A673 (cell line): Measurements from ENCODE around the gene PDCD1. TPM values are rescaled to one million over a fixed set of nuclear protein-coding genes. Genes with fewer than 3 reads are reported as not detected.
"Not testable (repeated sequence)": the region's sequence is repeated elsewhere in the genome, so short reads cannot be mapped to it uniquely, and the experiment has no call there.

Experiments
- BruUV-seq: library from RNA; stranded (reverse); fragments of 400-500 nt; replicated peaks from 2 replicates; lab custom pipeline; 2021; lab: Mats Ljungman, UMichigan
- CTCF ChIA-PET: fragments of 300-600 bp; sonication (Branson Sonifier 250); formaldehyde crosslinking; loops from one replicate; lab custom pipeline; 2022; ENCODE audit warnings: antibody characterized with exemption; lab: Charles Lee
- POLR2A ChIA-PET: fragments of 300-600 bp; sonication (Branson Sonifier 250); formaldehyde crosslinking; loops from one replicate; lab custom pipeline; 2022; ENCODE audit warnings: antibody characterized with exemption; ENCODE audit not compliant: low non-redundant PET; lab: Charles Lee
- DNase-seq: peaks from one replicate; pipeline ENCODE4 v3.0.0-alpha.2; 2015; ENCODE audit warnings: low spot score
- H3K27ac ChIP-seq: fragments of 200-600 bp; sonication (generic); 2 replicates; pipeline ENCODE4 v1.5.1; 2016; ENCODE audit warnings: mixed run types, low read depth, mild to moderate bottlenecking, mixed read lengths, antibody characterized with exemption, low read length; ENCODE audit not compliant: poor library complexity, severe bottlenecking
- H3K27me3 ChIP-seq: fragments of 200-600 bp; sonication (generic); replicated peaks from 2 replicates; pipeline ENCODE4 v1.6.1; 2017; ENCODE audit warnings: mixed run types, low read depth, mild to moderate bottlenecking, mixed read lengths, antibody characterized with exemption, low read length; ENCODE audit not compliant: insufficient read depth, poor library complexity
- H3K36me3 ChIP-seq: fragments of 200-600 bp; sonication (generic); 2 replicates; pipeline ENCODE4 v1.6.1; 2016; ENCODE audit warnings: mixed run types, mild to moderate bottlenecking, mixed read lengths, antibody characterized with exemption, low read length; ENCODE audit not compliant: insufficient read depth, poor library complexity, severe bottlenecking
- H3K4me1 ChIP-seq: fragments of 200-600 bp; sonication (generic); 2 replicates; pipeline ENCODE4 v1.6.1; 2017; ENCODE audit warnings: mixed run types, mild to moderate bottlenecking, mixed read lengths, antibody characterized with exemption, low read length; ENCODE audit not compliant: insufficient read depth, poor library complexity, severe bottlenecking
- H3K4me3 ChIP-seq: fragments of 200-600 bp; sonication (generic); 2 replicates; pipeline ENCODE4 v1.5.1; 2016; ENCODE audit warnings: low read depth, mixed run types, mild to moderate bottlenecking, mixed read lengths, low read length; ENCODE audit not compliant: poor library complexity, severe bottlenecking
- H3K9me3 ChIP-seq: fragments of 200-600 bp; sonication (generic); 2 replicates; pipeline ENCODE4 v1.6.1; 2016; ENCODE audit warnings: mixed run types, low read depth, mild to moderate bottlenecking, mixed read lengths, antibody characterized with exemption, low read length; ENCODE audit not compliant: poor library complexity, severe bottlenecking
- EZH2 ChIP-seq: fragments of 200-600 bp; sonication (generic); IDR thresholded peaks from 2 replicates; pipeline ENCODE4 v1.6.1; 2017; ENCODE audit warnings: borderline replicate concordance, low read depth, mild to moderate bottlenecking, mixed read lengths, antibody characterized with exemption, low read length; ENCODE audit not compliant: poor library complexity, severe bottlenecking
- intact Hi-C: fragments of 100-400 bp; cut with micrococcal nuclease; formaldehyde crosslinking; loops from one replicate; pipeline ENCODE4 v1.10.0; 2022; ENCODE audit not compliant: unreplicated experiment
- total RNA-seq: library from RNA; stranded (reverse); gene quantifications from 2 replicates; pipeline ENCODE4 v1.2.3, GENCODE V29; 2021
- TF ChIP-seq, protein P1 (sequence below): fragments of 300-800, 200-600 bp; sonication (generic); conservative IDR thresholded peaks from 2 replicates; pipeline ENCODE4 v1.5.1; 2017; ENCODE audit warnings: low read depth, mild to moderate bottlenecking, antibody characterized with exemption, low read length, moderate library complexity, mixed read lengths

The PDCD1 gene
- total RNA-seq, 1 experiment from 2014 or later: 0.34 TPM

DNA sequence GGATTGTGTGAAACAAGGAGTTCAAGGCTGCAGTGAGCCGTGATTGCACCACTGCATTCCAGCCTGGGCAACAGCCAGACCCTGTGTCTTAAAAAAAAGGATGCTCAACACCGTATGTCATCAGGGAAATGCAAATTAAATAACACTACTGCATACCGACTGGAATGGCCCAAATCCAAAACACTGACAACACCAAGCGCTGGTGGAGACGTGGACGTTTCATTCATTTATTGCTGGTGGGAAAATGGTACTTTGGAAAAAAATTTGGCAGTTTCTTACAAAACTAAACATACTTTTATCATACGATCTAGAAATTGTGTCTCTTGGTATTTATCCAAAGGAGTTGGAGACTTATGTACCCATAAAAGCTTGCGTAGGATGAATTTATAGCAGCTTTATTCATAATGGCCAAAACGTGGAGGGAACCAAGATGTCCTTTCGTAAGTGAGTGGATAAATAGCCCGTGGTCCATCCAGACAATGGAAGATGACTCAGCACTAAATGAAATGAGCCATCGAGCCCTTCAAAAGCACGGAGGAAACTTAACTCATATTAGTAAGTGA, 25.5 kb downstream of the PDCD1 start:
- Histone ChIP-seq H3K27ac (peak overlapping the region; percentile 93), H3K4me3 (peak overlapping the region; percentile 19), H3K27me3 (no peaks in the 10 kb centered on the region), H3K36me3 (no peaks in the 10 kb centered on the region), H3K4me1 (peaks cover 26% of the 10 kb centered on the region), H3K9me3 (peaks cover 13% of the 10 kb centered on the region)
- peak; percentile 73 for DNase-seq
- intact Hi-C loops: no loop called here
- CTCF ChIA-PET: no interaction called here
- POLR2A ChIA-PET: interaction anchor here (0.6 kb wide), 1 partner anchor 17 kb away, joined by 4 read pairs; no protein-coding TSS in a partner anchor
- TSS peak; percentile 97 for BruUV-seq
- TF ChIP-seq, protein P1, sequence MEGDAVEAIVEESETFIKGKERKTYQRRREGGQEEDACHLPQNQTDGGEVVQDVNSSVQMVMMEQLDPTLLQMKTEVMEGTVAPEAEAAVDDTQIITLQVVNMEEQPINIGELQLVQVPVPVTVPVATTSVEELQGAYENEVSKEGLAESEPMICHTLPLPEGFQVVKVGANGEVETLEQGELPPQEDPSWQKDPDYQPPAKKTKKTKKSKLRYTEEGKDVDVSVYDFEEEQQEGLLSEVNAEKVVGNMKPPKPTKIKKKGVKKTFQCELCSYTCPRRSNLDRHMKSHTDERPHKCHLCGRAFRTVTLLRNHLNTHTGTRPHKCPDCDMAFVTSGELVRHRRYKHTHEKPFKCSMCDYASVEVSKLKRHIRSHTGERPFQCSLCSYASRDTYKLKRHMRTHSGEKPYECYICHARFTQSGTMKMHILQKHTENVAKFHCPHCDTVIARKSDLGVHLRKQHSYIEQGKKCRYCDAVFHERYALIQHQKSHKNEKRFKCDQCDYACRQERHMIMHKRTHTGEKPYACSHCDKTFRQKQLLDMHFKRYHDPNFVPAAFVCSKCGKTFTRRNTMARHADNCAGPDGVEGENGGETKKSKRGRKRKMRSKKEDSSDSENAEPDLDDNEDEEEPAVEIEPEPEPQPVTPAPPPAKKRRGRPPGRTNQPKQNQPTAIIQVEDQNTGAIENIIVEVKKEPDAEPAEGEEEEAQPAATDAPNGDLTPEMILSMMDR: no peak
- no peak for TF ChIP-seq EZH2

DNA sequence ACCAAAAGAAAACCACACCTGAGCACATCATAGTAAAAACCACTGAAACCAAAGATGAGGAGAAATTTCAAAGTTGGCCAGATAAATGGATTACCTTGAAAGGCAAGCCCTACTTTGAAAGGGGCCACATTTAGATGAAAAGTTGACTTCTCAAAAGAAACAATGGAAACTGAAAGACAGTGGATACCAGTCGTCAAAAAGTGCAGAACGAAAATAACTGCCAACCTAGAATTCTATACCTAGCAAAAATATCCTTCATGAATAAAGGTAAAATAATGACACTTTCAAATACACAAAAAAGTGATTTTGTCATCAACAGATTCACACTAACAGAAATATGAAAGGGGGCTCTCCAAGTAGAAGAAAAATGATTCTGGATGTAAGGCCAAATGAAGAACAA, 31.3 kb downstream of the PDCD1 start:
- no peaks in the 10 kb centered on the region for H3K36me3 ChIP-seq
- H3K27me3 ChIP-seq: no peaks in the 10 kb centered on the region
- H3K9me3 ChIP-seq: peaks cover 29% of the 10 kb centered on the region
- no peak overlapping the region for H3K27ac ChIP-seq
- CTCF ChIA-PET: no interaction called here
- DNase-seq: no peak
- BruUV-seq: no TSS peak
- POLR2A ChIA-PET: no interaction called here
- TF ChIP-seq, protein P1: no peak
- no peak for TF ChIP-seq EZH2
- no peak overlapping the region for H3K4me3 ChIP-seq
- H3K4me1 ChIP-seq: peaks cover 6% of the 10 kb centered on the region
- intact Hi-C loops: no loop called here

DNA sequence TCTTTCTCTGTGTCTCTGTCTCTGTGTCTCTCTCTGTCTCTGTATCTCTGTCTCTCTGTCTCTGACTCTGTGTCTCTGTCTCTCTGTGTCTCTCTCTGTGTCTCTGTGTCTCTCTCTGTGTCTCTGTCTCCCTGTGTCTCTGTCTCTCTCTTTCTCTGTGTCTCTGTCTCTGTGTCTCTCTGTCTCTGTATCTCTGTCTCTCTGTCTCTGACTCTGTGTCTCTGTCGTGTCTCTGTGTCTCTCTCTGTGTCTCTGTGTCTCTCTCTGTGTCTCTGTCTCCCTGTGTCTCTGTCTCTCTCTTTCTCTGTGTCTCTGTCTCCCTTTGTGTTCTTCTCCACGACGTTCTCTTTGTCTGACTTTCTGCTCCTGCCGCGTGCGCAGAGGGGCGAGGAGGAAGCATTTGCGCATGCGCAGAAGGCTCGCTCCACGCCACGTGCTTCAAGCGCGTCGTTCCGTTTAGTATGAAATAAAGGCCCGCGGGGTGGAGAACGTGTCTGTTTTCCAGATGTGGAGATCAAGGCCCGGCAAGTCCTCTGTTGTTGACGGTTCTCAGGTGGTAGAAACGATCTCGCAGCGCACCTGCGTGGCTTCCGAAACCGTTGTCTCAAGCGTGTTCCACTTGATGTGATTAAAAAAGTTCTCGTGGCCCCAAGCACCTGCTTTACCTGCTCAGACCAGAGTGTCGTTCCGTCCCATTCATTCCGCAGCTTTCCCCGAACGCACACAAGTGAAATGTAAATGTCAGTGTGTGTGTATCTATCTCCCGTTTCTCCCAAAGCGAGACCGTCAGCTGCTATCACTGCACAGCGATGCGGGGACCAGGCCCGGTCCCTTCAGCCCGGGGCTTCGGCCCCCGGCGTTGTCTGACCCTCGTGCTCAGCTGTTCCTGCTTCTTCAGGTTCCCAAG, 34.9 kb downstream of the PDCD1 start:
- H3K9me3 ChIP-seq: peaks cover 20% of the 10 kb centered on the region
- H3K36me3 ChIP-seq, H3K4me3 ChIP-seq, H3K27me3 ChIP-seq, intact Hi-C loops, POLR2A ChIA-PET, H3K27ac ChIP-seq, DNase-seq, CTCF ChIA-PET: not testable (repeated sequence)
- peaks cover 25% of the 10 kb centered on the region for H3K4me1 ChIP-seq
- BruUV-seq: TSS peak; percentile 55
